Right cardiac atrium (tissue), 5 donors: ENCODE results near the gene NAT9. TPM values are rescaled to one million over a fixed set of nuclear protein-coding genes. Genes with fewer than 3 reads are reported as not detected.
A peak's percentile ranks its signal among the peaks of the same experiment; 100 is the strongest.

Experiments
- ATAC-seq, 2 donors: fragments of 200-7000 bp; cut with Tn5 transposase; one replicate each; pipeline versions ENCODE4 v1.8.0 to v1.9.1; 2020; ENCODE audit warnings: moderate library complexity in 2 of 2, mild to moderate bottlenecking in 1 of 2
- DNase-seq, 3 donors: peaks; one replicate each; pipeline ENCODE4 v3.0.0-alpha.2; 2020
- H3K27ac ChIP-seq: one replicate; pipeline ENCODE4 v1.5.1; 2013; ENCODE audit warnings: mild to moderate bottlenecking, low read length, control low read depth, moderate library complexity
- H3K27me3 ChIP-seq: one replicate; pipeline ENCODE4 v1.6.1; 2013; ENCODE audit not compliant: control insufficient read depth, insufficient read depth
- H3K4me1 ChIP-seq: one replicate; pipeline ENCODE4 v1.6.1; 2013; ENCODE audit warnings: low read length; ENCODE audit not compliant: control insufficient read depth, insufficient read depth
- H3K4me3 ChIP-seq: one replicate; pipeline ENCODE4 v1.5.1; 2013; ENCODE audit warnings: low read length, control low read depth
- H3K9me3 ChIP-seq: one replicate; pipeline ENCODE4 v1.6.1; 2013; ENCODE audit warnings: low read length; ENCODE audit not compliant: control insufficient read depth
- WGBS: extraction: QIAGEN DNeasy Blood & Tissue Kit; methylation state at CpG from one replicate; pipeline ENCODE4 v1.1.7; 2013; 5-methylcytosine and 5-hydroxymethylcytosine counted together
- intact Hi-C, 4 donors: fragments of 100-400 bp; cut with DNase I; formaldehyde crosslinking; loops; one replicate each; pipeline versions ENCODE4 v1.11.0 to v1.14.0; 2022 to 2023
- polyA plus RNA-seq: library from polyadenylated mRNA; stranded (reverse); fragments of 200-250 nt; gene quantifications from one replicate; pipeline ENCODE4 v1.2.3, GENCODE V29; 2013
- total RNA-seq, 4 donors: library from RNA; stranded (reverse); fragmentation: NEBNext Ultra II Directional; extraction: Animal tissue kit (Norgen Biotek cat#: 25700); gene quantifications; one replicate each; pipeline ENCODE4 v1.2.1, GENCODE V29; 2021
- donor health status: healthy with polysubstance abuse.
- donor health status: DM: no; HTN: yes; CAD: no.
- donor health status: DM: no; HTN: no; CAD: no.
- donor health status: DM: no; HTN: yes; CAD: no; lungs with severe emphysema.
- donor health status: DM: yes; HTN: yes; CAD: no.

The NAT9 gene
- total and polyA plus RNA-seq, 5 donors: 16.8 to 31.1 (median 24.3) TPM

DNA sequence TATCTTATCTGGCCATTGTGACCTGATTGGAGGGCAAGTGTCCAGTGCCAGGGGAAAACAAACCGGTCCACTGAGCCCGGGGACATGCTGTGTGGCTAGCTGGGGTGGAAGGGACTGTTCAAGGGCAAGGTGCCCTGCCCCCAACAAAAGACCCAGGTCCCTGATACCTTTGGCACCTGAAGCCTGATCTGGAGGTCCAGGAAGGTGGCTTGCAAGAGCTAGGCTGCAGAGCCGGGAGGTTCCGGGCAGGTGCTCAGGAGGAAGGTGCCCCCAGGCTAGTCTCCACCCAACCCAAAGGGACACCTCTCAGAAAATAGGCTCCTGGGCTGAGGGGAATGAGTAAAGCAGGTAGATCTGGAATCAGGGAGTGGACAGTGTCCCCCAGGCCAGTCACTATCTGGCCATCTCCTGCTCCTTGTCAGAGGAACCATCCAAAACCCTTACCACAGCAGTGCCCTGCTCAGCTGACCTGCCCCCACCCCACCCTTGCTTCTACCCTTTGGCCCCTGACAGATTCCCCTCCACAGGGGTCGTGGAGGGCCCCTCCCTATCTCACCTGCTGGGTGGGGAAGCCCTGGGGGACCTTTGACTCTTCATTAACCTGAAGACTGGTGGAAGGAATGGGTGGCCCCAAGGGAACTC lies 6.2 kb downstream of the NAT9 start:
- no peaks in the 10 kb centered on the region for H3K27me3 ChIP-seq
- no peak overlapping the region for H3K4me3 ChIP-seq
- H3K9me3 ChIP-seq: no peaks in the 10 kb centered on the region
- H3K4me1 ChIP-seq: peaks cover 2% of the 10 kb centered on the region
- DNase-seq (peak in 1 of 3 donors; percentile 46), ATAC-seq (no peak)
- intact Hi-C loops: loop anchor here in 1 of 4 donors (2.0 kb wide), 1 partner anchor 25 kb away; no protein-coding TSS in a partner anchor
- no peak overlapping the region for H3K27ac ChIP-seq
- 49% methylated on average over 5 of the region's 5 CpGs for WGBS

- 53% methylated on average over 6 of the region's 6 CpGs for WGBS
- no peak for ATAC-seq
- Histone ChIP-seq H3K4me3 (no peak overlapping the region), H3K9me3 (no peaks in the 10 kb centered on the region), H3K27ac (no peak overlapping the region), H3K4me1 (peaks cover 2% of the 10 kb centered on the region), H3K27me3 (no peaks in the 10 kb centered on the region)
- intact Hi-C loops: no loop called here
- DNase-seq: no peak
These were observed 6.8 kb downstream of the NAT9 start for GRCh38 chr17:74769266-74769855.

DNA sequence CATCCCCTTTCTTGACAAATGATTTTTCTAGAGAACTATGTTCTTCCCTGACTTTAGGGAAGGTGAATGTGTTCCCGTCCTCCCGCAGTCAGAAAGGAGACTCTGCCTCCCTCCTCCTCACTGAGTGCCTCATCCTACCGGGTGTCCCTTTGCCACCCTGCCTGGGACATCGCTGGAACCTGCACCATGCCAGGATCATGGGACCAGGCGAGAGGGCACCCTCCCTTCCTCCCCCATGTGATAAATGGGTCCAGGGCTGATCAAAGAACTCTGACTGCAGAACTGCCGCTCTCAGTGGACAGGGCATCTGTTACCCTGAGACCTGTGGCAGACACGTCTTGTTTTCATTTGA lies 7.4 kb downstream of the NAT9 start:
- ATAC-seq (no peak), DNase-seq (no peak)
- Histone ChIP-seq H3K27me3 (no peaks in the 10 kb centered on the region), H3K4me1 (peaks cover 2% of the 10 kb centered on the region), H3K9me3 (no peaks in the 10 kb centered on the region), H3K4me3 (no peak overlapping the region), H3K27ac (peak overlapping the region; percentile 16)
- intact Hi-C loops: no loop called here
- 55% methylated on average over 7 of the region's 7 CpGs for WGBS

- ATAC-seq (peak; percentile 50 to 53), DNase-seq (peak; percentile 70 to 81 (median 79))
- 49% methylated on average over 17 of the region's 17 CpGs for WGBS
- Histone ChIP-seq H3K4me3 (no peak overlapping the region), H3K4me1 (no peaks in the 10 kb centered on the region), H3K9me3 (no peaks in the 10 kb centered on the region), H3K27me3 (no peaks in the 10 kb centered on the region), H3K27ac (peak overlapping the region; percentile 16)
- intact Hi-C loops: no loop called here
These were observed 7.9 kb downstream of the NAT9 start for GRCh38 chr17:74768069-74768762.

DNA sequence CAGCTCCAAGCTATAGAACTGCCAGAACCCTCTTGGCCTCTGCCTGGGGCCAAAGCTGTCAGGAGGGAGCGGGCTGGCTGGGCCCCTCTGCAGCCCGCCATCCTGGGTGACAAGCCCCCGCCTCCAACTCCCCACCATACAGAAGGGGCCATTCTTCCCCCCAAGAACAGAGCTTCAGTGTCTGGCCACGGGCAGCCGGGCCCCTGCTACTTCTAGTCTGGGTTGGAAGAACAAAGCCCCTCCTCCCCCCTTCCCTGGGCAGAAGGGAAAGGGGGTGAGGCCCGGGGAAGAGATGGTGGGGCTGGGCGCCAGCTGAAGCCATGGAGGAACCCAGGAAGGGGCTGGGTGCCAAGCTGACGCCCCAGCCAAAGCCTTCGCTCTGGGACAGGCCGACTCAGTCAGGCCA lies 9.0 kb downstream of the NAT9 start:
- WGBS: 65% methylated on average over 10 of the region's 10 CpGs
- H3K4me1 ChIP-seq: no peaks in the 10 kb centered on the region
- intact Hi-C loops: no loop called here
- H3K4me3 ChIP-seq: no peak overlapping the region
- H3K9me3 ChIP-seq: no peaks in the 10 kb centered on the region
- DNase-seq (peak in 2 of 3 donors; percentile 44 to 74), ATAC-seq (no peak)
- no peaks in the 10 kb centered on the region for H3K27me3 ChIP-seq
- no peak overlapping the region for H3K27ac ChIP-seq

DNA sequence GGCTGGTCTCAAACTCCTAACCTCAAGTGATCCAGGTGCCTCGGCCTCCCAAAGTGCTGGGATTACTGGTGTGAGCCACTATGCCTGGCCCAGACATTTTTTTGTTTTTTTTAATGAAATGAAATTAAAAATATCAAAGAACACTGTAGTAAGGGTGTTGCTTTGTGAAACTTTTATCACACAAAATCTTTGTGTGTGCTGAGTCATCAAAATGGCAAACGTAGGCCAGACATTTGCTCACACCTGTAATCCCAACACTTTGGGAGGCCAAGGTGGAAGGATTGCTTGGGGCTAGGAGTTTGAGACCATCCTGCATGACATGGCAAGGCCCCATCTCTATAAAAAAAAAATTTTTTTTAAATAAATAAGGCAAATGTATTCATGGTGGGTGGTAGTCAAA lies 9.7 kb downstream of the NAT9 start:
- DNase-seq (no peak), ATAC-seq (no peak)
- 87% methylated on average over 2 of the region's 2 CpGs for WGBS
- Histone ChIP-seq H3K9me3 (no peaks in the 10 kb centered on the region), H3K4me3 (no peak overlapping the region), H3K27ac (no peak overlapping the region), H3K27me3 (no peaks in the 10 kb centered on the region), H3K4me1 (no peaks in the 10 kb centered on the region)
- intact Hi-C loops: no loop called here

GRCh38 chr17:74764751-74765286 lies 11.3 kb downstream of the NAT9 start:
- ATAC-seq (no peak), DNase-seq (no peak)
- 75% methylated on average over 4 of the region's 4 CpGs for WGBS
- H3K27ac ChIP-seq: no peak overlapping the region
- H3K4me1 ChIP-seq: peaks cover 3% of the 10 kb centered on the region
- intact Hi-C loops: no loop called here
- H3K27me3 ChIP-seq: no peaks in the 10 kb centered on the region
- no peaks in the 10 kb centered on the region for H3K9me3 ChIP-seq
- H3K4me3 ChIP-seq: no peak overlapping the region

DNA sequence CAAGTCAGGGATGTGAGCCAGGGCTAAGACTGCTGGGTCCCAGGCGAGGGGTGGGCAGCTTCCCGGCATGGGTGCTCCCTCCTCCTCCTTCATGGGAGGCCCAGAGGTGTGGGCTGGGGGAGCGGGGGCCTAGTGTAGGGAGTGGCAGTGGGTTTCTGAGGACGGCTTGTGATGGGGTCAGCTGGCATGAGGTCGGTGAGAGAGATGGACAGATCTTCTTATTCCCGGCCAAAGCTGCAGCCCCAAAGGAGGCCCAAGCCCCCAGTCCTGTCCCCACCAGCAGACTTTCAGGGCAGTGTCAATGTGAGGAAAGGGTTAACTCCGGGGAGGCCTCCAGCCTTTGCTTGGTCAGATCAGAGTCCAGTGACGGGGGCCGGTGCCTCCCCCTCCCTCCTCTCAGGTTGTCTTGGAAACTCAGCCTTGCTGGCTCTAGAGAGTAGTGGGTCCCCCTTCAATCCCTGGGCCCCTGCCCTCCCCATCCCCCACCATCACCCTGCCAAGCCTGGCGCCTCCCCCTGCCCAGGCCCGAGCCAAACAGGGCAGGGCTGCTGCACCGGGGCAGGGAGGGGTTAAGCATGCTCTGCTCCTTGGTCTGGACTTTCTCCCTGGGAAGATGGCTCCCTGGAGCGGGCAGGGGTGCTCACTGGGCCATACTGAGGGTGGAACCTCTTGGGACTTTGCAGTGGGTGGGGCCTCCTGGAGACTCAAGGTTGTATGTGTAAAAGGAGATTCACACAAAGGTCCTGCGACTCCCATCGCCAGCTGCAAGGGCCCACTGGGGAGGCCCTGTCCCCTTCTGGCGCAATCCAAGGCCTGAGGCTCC lies 12.4 kb downstream of the NAT9 start:
- no peak for ATAC-seq
- no peak overlapping the region for H3K27ac ChIP-seq
- no peak for DNase-seq
- intact Hi-C loops: no loop called here
- H3K9me3 ChIP-seq: no peaks in the 10 kb centered on the region
- WGBS: 59% methylated on average over 16 of the region's 16 CpGs
- no peaks in the 10 kb centered on the region for H3K27me3 ChIP-seq
- peaks cover 3% of the 10 kb centered on the region for H3K4me1 ChIP-seq
- no peak overlapping the region for H3K4me3 ChIP-seq

- no peaks in the 10 kb centered on the region for H3K27me3 ChIP-seq
- no peaks in the 10 kb centered on the region for H3K9me3 ChIP-seq
- DNase-seq: no peak
- H3K27ac ChIP-seq: no peak overlapping the region
- H3K4me1 ChIP-seq: peaks cover 14% of the 10 kb centered on the region
- H3K4me3 ChIP-seq: no peak overlapping the region
- WGBS: 96% methylated on average over 11 of the region's 11 CpGs
- intact Hi-C loops: no loop called here
- ATAC-seq: no peak
These were observed 14.2 kb downstream of the NAT9 start for GRCh38 chr17:74761931-74762330.

DNA sequence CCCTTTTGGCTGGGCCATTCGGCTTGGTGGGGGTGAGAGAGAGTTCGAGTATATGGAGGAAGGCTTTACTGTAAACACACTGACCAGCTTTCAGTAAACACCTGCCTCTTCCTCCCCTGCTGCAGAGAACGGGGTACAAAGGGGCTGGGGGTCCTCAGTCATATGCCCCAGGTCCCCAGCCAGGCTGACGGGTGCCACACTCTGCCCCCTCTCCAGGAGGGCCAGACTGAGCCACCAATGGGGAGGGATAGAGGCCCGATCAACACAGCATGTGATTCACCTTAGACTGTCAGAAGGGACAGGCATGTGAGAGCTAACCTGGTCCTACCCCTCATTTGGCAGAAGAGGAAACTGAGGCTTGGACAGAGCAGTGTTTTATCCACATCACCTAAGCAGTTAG lies 14.7 kb downstream of the NAT9 start:
- Histone ChIP-seq H3K9me3 (no peaks in the 10 kb centered on the region), H3K4me3 (no peak overlapping the region), H3K27ac (no peak overlapping the region), H3K4me1 (peaks cover 14% of the 10 kb centered on the region), H3K27me3 (no peaks in the 10 kb centered on the region)
- no peak for ATAC-seq
- no peak for DNase-seq
- 74% methylated on average over 5 of the region's 5 CpGs for whole genome bisulfite sequencing
- intact Hi-C loops: no loop called here
